HG03196 (cell line): ENCODE results near the gene PACSIN3.
A peak's percentile ranks its signal among the peaks of the same experiment; 100 is the strongest.
"Not testable (repeated sequence)": the region's sequence is repeated elsewhere in the genome, so short reads cannot be mapped to it uniquely, and the experiment has no call there.

ENCODE experiments used
- ATAC-seq: cut with Tn5 transposase; IDR thresholded peaks from one replicate; pipeline ENCODE4 v1.9.1; 2021; ENCODE audit not compliant: unreplicated experiment

PACSIN3 gene

DNA sequence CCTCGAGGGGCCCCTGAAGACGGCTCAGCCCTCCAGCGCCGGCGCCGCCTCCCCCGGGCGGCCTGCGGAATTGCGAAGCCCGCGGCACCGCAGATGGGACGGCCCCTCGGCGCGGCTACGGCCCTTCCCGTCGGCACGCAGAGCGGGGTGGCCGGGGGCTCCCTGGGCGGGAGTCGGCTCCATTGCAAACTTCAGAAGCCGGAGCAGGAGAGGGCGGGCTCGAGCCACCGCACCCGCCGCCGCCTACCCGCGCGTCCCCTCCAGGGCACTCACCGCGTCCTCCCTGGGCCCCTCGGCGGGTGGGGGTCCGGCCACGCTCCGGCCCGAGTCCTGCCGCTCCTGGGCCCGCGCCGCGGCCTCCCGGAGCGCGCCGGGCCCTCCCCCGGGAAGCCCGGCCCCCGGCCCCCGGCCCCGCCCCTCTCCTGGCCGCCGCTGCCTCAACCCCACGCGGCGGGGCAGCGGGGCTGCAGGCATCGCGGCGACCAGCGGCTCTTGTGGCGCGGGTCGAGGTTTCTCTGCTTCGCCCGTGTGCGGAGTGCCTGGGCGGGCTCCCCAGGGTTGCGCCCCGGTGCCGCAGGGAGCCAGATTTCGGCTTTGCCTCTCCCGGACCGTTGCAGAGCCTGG lies at the start of gene PACSIN3:
TSS of gene PACSIN3 (minus strand) at position 359 of the 624 bp plus-strand sequence. CDS start 3,707 bp downstream, outside the sequence.
- ATAC-seq, result peak; percentile 48

DNA sequence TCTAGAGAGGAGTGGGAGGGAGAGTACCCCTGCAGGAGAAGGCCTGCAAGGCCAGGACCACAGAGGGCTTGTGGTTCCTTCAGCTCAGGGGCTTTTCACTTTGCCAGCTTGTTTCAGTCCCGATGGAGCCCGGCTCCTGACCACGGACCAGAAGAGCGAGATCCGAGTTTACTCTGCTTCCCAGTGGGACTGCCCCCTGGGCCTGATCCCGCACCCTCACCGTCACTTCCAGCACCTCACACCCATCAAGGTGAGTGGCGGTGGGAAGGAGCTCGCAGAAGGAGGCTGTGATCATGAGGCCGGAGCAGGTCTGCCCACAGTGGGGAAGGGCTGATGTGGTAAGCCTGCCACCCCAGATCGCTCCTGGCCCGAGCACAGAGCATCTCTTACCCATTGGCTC lies 48.9 kb upstream of the PACSIN3 start:
- ATAC-seq, result no peak

DNA sequence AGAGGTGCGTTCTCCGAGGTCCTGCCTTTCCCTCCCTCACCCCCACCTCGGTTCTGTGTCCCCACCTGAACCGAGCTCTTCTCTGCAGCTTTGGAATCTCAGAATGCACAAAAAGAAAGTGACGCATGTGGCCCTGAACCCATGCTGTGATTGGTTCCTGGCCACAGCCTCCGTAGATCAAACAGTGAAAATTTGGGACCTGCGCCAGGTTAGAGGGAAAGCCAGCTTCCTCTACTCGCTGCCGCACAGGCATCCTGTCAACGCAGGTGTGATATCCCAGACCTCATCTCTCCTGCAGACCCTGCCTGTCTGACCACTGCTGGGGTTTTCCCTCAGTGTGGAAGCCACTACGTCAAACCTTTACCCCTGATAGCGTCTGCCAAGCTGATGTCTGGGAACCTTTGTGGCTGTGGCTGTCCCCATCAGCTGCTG lies 48.5 kb upstream of the PACSIN3 start:
- no peak for ATAC-seq

DNA sequence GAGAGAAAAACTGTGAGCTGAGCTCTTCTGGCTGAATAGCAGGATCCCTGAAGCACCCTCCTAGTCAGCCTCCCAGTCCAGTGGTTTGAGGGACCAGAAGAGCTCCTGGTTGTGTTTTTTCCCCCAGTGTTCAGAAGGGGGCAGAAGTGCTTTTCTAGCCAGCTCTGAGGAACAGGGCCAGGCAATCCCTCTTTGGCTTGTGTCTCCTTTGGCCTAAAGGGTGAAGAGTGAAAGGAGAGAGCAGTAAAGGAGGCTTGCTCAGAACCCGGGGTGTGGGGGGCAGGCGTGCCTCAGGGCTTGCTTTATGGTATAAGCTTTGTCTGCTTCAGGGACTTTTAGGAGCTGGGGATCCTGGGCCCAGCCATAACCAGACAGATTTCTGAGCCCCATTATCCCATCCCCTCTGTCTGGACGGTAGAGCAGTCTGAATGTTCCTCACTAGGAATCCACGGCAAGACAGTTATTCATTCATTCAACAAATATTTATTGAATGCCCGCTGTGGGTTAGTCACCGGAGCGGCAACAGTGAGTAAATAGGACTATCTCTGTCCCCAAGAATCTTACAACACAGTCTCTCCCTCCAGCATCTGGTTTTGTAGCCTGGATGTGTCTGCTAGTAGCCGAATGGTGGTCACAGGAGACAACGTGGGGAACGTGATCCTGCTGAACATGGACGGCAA lies 47.9 kb upstream of the PACSIN3 start:
- no peak for ATAC-seq

DNA sequence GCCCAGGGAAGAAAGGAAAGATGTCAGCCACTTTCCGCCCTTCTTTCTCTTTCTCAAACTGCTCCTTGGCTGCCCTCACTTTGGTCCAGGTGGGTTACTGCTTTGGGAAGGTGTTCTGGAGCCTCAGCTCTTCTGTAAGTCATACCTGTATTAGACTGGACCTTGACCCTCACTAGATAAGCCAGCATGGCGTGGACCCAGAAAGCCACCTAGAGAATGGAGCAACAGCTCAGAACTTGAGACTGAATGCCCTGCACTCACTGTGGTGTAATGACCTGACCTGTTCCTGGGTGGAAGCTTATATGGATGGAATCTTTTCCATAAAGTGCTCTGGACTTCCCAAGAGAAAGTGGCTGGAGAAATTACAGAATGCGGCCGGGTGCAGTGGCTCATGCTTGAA lies 46.8 kb upstream of the PACSIN3 start:
- ATAC-seq, result no peak

DNA sequence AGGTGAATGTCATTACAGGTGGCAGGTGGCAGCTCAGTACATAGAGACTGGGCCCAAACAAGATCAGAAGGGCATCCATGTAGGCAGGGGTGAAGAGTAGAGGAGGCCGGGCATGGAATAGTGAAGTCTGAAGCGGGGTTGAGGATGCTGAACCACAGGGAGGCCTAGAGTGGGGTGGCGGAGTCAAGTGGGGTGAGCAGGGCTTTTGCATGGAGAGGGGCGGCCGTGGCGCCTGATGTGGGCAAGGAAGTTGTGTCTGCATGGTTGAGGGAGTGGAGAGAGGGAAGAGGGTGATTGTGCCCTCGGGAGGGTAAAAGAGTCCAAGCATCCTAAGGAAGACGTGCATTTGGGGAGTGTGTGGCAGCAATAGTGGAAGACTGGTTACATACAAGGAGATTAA lies 42.9 kb upstream of the PACSIN3 start:
- ATAC-seq, result no peak

DNA sequence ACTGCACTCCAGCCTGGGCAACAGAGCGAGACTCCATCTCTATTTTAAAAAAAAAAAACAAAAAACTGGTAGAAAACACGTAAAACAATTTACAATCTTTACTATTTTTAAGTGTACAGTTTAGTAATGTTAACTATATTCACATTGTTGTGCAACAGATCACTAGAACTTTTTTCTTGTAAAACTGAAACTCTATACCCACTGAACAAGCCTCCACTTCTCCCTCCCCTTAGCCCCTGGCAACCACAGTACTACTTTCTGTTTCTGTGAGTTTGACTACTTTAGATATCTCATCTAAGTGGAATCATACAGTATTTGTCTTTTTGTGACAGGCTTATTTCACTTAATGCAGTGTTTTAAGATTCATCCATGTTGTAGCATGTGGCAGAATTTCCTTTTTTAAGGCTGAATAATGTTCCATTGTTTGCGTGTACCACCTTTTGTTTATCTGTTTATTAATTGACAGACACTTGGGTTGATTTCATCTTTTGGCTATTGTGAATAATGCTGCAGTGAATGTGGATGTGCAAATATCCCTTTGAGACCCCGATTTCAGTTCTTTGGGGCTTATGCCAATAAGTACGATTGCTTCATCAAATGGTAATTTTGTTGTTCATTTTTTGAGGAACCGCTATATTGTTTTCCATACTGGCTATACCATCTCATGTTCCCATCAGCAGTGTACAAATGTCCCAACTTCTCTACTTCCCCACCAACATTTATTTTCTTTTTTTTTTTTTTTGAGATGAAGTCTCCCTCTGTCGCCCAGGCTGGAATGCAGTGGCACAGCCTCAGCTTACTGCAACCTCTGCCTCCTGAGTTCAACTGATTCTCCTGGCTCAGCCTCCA lies 39.5 kb upstream of the PACSIN3 start:
- peak; percentile 61 for ATAC-seq

DNA sequence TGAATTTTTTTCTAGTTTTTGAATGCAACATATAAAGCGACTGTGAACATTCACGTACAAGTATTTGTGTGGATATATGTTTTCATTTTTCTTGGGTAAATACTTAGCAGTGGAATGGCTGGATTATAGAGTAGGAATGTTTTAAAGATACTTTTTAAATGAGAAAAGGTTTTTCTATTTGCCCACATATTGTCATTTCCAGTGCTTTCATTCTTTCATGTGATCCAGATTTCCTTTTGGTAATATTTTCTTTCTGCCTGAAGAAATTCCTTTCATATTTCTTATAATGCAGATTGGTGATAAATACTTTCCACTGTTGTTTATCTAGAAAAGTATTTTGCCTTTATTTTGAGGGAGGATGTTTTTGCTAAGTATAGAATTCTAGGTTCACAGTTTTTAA lies 36.5 kb upstream of the PACSIN3 start:
- ATAC-seq, result no peak

DNA sequence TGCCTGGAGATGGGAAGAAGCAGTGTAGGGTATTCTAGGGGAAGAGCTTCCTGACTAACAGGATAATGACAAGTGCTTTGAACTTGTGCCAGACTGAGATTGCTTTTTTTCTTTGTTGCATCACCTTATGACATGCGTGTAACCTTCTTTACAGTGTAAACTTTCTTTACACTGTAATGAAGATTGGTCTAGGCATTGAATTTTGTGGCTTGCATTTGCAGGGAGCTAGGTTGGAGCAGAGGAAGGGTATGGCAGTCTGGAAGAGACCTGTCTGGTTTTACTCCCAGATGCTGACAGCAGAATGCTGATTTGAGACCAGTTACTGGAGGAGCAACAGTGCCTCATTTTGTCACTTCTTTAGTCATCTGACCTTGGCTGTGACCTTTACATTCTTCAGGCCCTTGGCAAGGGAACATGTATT lies 34.2 kb upstream of the PACSIN3 start:
- no peak for ATAC-seq

DNA sequence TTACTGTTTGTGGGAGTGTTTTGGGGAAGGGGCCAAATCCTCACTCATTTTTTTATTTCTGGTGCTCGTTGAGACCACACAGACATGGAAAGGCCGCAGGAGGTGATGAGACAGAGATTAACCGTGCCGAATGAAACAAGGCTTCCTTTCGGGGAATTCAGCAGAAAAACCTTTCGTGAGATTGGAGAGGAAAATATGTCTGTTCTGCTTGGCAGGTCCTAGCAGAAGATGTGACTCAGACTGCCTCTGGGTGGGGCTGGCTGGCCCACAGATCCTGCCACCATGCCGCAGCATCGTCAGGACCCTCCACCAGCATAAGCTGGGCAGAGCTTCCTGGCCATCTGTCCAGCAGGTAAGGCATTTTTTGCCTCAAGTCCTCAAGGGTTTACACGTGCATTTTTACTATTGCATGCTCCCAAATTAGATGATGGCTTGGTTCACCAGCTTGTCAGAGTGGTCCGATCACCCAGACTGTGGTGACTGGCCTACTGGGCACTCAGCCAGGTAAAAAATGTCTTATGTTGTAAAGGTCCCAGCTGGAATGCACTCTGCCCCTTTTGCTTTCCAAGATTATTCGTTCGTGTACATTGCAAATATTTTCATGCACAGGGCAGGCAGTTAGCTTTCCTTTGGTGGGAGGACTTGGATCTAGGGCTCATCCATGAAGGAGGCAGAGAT lies 30.0 kb upstream of the PACSIN3 start:
- ATAC-seq, result peak; percentile 33

DNA sequence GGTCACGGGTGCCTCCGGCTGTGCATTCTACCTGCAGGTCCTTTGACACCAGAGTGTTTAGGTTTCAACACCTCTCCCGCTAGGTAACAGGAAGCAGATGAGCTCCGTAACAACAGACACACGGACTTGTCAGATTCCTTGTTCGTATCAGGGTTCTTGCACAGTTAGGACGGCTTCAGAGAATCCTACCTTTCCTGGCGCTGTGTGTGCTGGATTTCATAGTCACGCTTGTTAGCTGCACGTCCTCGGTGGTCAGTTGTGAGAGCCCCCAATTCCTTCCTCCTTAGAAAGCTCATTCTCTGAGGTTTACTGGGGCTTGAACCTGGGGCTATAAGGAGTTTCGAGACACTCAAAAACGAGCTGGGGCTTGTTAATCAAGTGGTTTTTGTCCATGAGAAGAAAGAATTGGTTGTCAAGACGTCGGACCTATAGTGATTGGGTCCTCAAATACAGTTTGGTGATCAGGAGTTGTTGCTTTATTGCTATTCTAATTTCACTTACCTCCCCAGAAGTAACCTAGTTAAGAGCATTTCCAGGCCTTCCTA lies 29.2 kb upstream of the PACSIN3 start:
- no peak for ATAC-seq

DNA sequence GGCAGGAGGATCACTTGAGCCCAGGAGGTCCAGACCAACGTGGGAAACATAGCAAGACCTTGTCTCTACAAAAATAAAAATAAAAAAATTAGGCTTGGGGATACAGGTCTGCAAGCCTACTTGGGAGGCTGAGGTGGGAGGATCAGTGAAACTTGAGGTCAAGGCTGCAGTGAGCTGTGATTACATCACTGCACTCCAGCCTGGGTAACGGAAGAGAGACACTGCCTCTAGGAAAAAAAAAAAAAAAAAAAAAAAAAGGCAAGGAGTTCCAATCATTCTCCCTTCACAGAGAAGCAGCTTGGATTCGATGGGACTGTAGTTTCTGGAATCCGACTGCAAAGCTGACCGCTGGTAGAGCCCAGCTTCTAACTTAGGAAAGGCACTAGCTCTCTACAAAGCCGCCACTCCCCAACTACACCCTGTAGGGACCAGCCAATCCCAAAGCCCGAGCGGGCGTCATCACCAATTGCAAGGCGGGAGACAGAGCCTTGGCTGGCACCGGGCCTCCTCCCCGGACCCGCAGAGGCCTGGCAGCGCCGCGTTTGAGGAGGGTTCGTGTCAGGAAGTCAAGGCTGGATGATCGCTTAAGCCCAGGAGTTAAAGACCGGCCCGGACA lies 27.8 kb upstream of the PACSIN3 start:
- peak; percentile 74 for ATAC-seq

DNA sequence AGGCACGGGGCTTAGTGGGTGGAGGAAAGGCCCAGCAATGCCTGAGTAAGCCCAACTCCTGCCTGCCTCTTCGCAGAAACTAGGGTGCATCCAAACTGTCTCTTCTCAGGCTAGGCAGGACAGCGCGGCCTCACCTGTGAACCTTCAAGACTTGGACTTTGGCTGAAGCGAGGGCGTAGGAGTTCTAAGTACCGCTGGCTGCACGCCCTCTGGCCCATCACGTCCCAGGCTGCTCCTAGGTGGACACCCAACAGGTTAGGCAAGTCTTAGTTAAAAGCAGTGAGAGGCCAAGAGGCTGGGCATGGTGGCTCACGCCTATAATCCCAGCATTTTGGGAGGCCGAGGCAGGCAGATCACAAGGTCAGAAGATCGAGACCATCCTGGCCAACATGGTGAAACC lies 26.7 kb upstream of the PACSIN3 start:
- ATAC-seq, result no peak

DNA sequence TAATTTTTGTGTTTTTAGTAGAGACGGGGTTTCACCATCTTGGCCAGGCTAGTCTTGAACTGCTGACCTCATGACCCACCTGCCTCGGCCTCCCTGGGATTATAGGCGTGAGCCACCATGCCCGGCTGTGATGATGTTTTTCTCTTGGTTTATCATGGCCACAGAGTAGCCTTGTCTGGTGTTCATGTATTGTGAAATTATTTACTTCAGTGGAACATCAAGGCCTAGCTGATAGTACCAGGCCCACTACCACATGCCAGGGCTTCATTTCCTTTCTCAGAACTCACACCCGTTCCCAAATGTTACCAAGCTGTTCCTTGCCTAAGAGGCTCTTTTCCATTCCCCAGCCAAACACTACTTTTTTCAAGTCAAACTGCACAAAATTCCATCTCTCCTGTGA lies 22.4 kb upstream of the PACSIN3 start:
- ATAC-seq, result no peak

DNA sequence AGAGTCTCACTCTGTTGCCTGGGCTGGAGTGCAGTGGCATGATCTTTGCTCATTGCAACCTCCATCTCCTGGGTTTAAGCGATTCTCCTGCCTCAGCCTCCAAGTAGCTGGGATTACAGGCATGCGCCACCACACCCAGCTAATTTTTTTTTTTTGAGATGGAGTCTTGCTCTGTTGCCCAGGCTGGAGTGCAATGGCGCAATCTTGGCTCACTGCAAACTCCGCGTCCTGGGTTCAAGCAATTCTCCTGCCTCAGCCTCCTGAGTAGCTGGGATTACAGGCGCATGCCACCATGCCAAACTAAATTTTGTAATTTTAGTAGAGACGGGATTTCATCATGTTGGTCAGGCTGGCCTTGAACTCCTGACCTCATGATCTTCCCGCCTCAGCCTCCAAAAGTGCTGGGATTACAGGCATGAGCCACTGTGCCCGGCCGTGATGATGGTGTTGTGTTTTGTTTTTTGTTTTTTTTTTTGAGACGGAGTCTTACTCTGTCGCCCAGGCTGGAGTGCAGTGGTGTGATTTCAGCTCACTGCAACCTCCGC lies 21.8 kb upstream of the PACSIN3 start:
- not testable (repeated sequence) for ATAC-seq

DNA sequence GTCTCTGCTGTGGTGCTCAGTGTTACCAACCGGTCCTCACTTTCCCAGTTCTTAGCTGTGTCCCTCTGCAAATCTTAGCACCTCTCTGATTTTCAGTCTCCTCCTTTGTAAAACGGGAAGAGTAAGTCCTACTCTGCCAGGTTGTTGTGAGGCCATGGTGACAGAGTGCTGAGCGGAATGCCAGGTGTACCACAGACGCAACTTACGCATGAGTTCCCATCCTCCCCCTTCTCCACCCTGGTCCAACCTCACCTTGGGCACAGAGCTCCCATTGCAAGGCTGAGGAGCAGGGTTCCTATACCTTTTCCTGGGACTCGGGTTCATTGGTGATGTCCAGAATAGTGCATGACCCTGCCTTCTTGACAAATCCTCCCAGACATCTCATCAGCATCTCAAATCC lies 21.2 kb upstream of the PACSIN3 start:
- no peak for ATAC-seq

DNA sequence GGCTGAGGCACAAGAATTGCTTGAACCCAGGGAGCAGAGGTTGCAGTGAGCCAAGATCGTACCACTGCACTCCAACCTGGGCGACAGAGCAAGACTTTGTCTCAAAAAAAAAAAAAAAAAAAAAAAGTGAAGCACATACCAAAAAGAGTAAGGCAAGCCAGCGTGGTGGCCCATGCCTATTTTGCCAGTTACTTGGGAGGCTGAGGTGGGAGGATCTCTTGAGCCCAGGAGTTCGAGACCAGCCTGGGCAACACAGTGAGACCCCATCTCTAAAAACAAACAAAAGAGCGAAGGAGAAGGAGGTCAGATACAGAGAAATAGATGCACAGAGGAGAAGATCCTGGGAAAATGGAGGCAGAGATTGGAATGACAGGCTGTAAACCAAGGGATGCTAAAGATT lies 20.3 kb upstream of the PACSIN3 start:
- not testable (repeated sequence) for ATAC-seq

DNA sequence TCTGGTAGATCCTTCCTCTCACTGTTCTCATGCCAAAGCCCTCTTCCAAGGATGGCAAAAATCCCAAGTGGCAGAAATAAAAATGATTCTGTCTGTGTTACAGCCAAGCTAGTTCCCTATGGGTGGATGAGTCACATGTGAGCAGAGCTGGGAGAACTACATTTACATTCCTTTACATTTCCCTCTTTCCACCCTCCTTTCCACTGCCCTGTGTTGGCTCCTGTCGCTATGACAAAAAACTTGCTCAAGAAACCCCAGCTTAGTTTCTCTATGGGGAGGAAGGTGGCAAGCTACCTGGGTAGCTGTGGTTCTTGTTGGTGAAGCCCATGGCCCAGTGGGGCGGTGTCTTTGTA lies 18.4 kb upstream of the PACSIN3 start:
- no peak for ATAC-seq

DNA sequence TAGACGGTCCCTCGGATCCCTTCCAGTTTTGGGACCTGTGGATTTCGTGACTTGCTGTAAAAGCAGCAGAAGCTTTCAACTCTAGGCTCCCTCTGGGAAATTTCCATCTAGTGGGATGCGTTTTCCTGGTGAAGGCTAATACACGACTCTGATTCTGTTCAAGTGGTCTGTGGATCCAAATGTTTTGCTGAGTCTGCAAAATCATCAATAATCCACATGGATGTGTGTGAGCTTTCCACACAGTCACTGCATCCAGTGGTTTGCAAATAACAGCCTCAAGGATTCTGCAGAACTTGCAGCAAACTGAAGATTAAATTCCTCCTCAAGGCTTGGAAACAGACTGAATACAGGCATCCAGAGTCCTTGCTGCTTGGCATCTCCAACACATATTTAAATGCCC lies 16.3 kb upstream of the PACSIN3 start:
- ATAC-seq, result no peak

DNA sequence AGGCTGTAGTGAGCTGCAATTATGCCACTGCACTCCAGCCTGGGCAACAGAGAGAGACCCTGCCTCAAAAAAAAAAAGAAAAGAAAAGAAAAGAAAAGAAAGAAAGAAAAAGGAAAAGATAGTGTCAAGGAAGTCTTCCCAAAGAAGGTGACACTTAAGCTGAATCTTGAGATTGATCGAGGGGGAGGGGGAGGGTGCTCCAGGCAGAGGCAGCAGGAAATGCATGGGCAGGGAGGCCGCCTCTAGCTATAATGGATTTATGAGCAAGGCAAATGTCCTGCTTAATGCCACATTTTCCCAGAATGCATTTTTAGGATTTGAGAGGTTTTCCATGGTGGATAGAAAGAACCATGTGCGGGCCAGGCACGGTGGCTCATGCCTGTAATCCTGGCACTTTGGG lies 14.8 kb upstream of the PACSIN3 start:
- no peak for ATAC-seq
